HG03354 (cell line): Measurements from ENCODE around the gene GPR55.

ENCODE experiments used
- ATAC-seq: cut with Tn5 transposase; IDR thresholded peaks from one replicate; pipeline ENCODE4 v1.9.1; 2021; ENCODE audit warnings: mild to moderate bottlenecking; ENCODE audit not compliant: unreplicated experiment, poor library complexity, severe bottlenecking

GPR55 gene

DNA sequence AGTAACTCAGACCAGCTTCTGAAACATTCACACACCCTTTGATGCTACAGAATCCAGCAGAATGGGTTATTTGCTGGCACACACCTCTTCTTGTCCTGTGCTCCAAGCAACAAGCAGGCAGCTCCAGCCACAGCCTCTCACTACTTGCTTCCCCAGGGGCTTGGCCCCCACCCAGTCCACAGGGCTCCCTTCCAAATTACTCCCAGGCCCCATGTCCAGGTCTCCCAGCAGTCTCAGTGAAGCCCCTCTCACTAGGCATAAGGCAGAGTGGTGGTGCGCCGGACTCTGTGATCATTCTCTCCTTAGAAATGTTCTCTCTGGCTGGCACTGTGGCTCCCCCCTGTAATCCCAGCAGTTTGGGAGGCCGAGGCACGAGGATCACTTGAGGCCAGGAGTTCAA is 34.4 kb downstream of the GPR55 start:
- ATAC-seq: no peak

DNA sequence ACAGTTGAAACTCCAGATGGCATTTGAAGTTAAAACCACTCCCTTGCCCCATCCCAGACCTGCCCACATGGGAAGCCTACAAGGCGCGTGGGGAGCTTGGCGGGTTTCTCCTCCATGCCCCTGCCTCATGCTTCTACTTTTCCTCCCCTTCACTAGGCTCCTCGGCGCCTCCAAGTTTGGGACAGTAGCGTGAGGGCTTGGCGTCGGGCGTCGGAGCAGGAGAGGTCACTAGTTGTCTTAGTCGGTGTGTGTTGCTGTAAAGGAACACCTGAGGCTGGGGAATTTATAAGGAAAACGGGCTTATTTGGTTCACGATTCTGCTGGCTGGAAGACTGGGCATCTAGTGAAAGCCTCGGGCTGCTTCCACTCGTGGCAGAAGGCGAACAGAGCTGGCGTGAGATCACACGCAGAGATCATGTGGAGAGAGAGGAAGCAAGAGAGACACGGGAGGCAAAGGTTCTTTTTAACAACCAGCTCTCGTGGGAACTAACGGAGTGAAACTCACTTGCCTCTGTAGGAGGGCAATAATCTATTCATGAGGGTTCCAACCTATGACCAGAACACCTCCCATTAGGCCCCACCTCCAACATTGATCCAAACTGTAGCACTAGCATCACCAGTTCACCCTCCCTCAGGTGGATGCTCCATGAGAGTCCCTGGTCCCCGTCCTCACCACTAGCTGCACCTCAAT is 35.0 kb downstream of the GPR55 start:
- ATAC-seq: no peak

DNA sequence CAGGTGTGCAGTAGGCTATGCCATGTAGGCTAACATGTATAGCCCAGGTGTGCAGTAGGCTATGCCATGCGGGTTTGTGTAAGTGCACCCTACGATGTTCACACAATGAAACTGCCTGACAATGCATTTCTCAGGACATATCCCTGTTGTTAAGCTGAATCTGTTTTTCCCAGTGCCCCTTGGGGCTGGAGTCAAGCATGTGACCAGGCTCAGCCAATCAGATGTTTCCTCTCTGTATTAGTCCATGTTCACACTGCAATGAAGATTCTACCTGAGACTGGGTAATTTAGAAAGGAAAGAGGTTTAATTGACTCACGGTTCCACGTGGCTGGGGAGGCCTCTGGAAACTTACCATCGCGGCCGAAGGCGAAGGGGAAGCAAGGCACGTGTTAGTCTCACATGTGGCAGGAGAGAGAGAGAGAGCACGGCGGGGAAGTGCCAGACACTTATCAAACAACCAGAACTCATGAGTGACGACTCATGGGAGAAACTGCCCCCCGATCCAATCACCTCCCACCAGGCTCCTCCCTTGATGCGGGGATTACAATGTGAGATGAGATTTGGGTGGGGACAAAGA is 36.1 kb downstream of the GPR55 start:
- ATAC-seq: no peak

DNA sequence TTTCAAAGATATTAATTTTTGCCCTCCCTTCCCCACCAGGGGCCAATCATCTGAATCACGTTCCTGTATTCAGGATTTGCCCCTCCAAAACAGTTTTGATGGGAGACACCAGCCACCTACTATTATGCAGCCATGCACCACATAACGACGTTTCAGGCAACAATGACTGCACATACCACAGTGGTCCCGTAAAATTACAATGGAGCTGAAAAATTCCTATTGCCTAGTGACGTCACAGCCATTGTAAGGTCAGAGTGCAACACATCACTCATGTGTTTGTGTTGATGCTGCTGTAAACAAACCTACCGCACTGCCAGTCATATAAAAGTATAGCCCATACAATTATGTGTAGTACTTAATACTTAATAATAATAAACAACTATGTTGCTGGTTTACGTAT is 37.7 kb downstream of the GPR55 start:
- no peak for ATAC-seq

DNA sequence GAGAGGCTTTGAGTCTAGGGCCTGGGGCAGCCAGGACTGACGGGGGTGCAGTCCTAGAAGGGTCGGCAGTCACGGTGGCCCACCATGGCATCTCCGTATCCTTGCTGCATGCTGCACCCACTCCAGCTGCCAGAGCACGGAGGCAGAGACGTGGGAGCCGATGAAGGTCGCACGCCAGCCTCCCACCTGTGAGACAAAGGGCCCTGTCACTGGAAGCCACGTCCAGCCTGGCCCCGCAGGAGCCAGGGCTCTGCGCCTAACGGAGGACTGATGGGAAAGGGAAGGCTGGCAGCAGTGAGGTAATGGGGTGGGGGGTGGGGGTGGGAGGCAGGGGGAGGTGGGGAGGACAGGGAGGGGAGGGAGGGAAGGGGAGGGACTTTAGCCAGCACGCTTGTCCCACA is 38.4 kb downstream of the GPR55 start:
- ATAC-seq: no peak

DNA sequence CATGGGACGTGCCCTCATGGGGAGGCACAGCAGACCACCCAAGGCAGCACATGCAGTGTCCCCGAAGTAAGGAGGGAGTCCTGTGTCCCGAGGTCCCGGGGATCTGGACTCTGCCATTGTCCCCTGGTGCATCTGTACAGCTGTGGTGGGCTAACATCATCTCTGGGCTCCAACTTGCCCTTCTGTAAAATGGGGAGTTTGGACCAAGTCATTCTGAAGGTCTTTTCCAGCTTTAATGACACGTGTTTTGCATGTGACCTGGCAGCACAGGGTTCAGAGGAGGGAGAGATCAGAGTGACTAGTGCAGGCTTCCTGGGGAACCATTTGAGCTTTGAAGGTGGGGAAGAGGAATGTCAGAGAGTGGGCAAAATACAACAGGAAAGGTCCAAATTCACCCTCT is 38.8 kb downstream of the GPR55 start:
- no peak for ATAC-seq

DNA sequence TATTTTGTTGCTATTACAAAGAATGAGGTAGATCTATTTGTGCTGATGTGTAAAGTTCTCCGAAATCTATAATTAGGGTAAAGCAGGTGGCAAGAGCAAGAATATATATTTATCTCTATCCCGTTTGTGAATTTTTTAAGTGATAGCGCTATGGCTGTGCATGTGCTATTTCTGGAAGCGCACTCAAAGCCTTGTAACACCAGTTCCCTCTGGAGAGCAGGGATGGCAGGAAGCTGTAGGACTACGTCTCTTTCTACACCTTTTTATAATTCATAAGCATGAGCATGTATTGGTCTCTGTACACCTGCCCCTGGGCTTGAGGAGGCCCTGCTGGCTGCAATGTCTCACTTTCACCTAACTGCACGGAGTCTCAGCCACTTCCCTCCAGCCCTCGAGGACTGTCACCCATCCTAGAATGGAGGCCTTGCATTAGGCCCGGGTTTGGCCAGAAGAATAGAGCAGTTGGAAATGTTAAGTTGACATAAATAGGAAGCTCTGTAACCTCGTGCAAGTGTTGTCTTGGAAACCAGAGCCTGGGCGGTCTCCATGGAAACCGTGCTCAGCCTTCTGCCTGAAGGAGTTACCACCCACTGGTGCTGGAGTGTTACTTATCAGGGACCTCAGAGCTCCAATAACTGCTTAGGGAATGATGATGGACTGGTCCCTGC is 39.4 kb downstream of the GPR55 start:
- peak; percentile 61 for ATAC-seq

DNA sequence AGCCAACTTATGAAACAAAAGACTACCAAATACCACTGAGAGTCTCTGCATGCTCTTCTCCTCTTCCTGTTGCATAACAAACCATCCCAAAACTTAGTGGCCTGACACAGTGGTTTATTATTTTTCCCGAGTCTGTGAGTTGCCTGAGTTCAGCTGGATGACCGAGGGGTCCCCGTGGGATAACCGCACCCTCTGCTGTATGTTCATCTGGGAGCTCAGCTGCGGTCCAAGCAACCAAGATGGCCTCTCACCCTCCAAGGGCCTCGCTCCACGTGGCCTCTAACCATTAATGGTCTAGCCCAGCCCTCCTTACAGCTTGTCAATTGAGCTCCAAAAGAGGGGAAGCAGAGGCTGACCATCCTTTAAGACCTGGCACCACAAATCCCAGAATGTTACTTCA is 43.2 kb downstream of the GPR55 start:
- ATAC-seq: no peak

DNA sequence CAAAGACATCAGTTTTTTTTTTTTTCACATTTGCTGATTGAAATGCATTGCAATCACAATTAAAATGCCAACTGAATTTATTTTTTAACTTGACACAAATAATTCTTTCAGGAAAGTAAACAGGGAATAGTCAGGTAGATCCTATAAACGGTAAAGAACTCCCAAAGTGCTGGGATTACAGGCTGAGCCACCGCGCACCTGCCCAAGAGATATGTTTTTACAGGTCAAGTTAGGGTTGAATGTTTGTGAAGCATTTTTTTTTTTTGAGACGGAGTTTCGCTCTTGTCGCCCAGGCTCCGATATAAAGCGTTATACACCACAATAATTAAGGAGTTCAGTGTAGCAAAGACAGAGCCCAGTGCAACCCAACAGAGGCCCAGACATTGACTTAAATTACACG is 45.2 kb downstream of the GPR55 start:
- no peak for ATAC-seq

DNA sequence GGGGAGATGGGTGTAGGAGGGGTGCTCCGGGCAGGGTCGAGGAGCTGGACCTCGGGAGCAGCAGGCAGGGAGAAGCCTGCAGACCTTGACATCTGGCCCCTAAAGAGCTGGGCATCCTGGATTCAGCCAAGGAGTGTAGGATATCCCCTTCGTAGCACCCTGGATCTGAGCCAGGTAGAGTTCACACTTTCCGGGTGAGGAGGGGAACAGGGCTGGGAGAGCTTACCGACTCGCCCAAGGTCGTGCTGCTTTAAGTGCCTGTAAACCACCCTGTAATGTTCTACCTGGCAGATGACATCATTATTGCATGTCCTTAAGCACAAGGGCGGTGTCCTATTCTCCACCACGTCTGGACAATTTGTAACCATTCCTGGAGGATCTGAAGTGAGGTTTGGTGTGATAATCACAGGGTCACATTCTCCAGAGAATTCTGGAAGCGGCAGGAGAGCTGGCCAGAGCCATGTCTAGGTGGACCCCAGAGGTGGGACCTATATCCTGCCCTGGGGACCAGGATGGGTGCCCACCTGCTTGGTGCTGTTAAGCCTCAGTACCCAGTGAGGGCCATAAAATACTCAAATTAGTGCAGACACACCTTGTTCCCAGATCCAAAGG is 45.7 kb downstream of the GPR55 start:
- ATAC-seq: no peak

DNA sequence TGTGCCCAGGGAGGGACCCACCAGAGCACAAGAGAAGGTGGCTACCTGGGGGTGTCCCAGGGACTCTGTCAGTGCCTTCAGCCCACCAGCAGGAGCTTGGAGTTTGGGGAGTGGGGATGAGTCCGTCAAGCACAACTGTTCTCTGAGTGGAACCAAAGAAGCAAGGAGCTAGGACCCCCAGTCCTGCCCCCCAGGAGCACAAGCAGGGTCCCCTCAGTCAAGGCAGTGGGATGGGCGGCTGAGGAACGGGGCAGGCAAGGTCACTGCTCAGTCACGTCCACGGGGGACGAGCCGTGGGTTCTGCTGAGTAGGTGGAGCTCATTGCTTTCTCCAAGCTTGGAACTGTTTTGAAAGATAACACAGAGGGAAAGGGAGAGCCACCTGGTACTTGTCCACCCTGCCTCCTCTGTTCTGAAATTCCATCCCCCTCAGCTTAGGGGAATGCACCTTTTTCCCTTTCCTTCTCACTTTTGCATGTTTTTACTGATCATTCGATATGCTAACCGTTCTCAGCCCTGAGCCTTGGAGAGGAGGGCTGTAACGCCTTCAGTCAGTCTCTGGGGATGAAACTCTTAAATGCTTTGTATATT is 46.3 kb downstream of the GPR55 start:
- ATAC-seq: no peak

DNA sequence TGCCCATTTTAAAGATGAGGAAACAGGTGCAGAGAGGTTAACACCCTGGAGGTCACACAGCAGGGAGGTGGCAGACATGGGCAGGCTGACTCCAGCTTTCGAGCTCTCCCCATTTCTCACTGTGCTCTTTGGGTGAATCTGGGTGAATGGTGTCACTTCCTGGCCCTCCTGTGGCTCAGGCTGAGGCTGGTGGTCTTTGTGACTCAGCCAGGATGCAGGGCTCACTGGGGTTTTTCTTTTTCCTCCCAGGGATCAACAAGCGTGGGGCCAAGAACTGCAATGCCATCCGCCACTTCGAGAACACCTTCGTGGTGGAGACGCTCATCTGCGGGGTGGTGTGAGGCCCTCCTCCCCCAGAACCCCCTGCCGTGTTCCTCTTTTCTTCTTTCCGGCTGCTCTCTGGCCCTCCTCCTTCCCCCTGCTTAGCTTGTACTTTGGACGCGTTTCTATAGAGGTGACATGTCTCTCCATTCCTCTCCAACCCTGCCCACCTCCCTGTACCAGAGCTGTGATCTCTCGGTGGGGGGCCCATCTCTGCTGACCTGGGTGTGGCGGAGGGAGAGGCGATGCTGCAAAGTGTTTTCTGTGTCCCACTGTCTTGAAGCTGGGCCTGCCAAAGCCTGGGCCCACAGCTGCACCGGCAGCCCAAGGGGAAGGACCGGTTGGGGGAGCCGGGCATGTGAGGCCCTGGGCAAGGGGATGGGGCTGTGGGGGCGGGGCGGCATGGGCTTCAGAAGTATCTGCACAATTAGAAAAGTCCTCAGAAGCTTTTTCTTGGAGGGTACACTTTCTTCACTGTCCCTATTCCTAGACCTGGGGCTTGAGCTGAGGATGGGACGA is 47.1 kb downstream of the GPR55 start:
- no peak for ATAC-seq

DNA sequence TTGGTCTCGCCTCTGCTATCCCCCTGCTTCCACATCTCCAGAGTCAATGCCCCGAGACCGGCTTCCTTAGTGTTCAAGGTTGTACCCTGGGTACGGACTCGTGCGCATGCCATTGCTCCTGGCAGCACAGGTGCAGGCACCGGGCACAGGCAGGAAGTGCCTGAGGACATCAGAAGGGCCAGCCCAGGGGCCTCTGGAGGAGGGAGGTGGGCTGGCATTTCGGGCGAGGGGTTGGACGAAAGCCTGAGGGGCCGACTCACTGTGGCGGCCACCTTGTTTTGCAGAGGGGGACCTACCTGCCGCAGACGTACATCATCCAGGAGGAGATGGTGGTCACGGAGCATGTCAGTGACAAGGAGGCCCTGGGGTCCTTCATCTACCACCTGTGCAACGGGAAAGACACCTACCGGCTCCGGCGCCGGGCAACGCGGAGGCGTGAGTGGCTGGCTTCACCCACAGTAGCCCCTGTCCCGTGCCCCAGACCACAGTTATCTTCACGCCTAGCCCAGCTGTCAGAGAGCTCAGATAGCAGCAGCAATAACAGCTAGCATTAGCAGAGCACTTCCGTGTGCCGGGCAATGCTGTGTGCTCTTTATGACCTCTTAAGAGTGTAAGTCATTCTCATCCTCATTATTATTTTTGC is 47.8 kb downstream of the GPR55 start:
- ATAC-seq: no peak

DNA sequence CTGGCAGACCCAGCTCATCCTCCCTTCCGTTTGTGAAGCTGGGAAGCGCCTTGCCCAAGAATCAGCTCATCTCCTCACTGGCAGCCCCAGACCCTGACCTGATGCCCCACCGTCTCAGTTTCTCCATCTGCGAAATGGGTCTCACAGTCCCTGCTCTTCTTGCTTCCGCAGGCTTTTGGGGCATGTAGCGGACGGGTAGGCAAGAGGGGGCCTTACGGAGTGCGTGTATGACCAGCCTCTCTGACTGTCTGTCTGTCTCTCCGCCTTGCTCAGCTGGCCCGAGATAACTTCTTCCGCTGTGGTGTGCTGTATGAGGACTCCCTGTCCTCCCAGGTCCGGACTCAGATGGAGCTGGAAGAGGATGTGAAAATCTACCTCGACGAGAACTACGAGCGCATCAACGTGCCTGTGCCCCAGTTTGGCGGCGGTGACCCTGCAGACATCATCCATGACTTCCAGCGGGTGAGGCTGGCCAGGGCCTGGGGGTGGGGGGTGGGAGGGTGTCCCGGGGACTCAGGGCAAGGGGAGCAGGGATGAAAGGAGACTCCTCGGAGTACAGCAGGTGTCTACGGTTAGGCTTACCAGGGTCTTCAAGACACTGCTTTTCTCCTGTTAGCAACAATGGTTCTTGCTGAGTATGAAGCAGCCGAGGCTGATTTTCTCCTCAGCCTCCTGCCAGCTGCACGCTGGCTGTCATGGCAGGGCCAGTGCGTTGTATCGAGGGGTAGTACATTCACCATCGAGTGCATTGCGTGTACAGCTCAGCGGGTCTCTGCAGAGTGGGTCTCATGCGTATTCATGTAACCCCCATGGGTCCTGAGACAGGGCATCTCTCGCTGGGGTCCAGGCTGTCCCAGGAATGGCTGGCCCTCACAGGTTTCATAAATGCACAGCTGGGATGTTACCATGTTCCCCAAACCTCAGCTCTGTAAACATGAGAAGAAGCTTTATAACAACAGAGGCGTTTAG is 49.4 kb downstream of the GPR55 start:
- ATAC-seq: no peak

DNA sequence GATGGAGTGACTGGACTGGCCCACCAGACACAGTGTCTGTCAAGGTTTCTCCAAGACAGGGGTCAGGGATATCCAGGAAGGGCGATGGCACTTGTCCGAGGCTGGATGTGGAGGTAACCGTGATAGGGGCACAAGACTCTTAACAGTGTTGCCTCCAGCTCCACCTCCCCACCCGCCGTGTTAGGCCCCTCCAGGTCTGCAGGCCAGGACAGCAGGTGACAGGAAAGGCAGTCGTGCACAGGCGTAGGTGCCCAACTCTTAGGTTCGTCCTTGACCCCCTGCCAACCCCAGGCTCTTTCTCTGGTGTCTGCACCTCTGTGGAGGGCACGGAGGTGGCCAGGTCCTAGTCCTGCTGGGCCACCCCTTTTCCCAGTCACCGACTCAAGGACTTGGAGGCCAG is 50.2 kb downstream of the GPR55 start:
- no peak for ATAC-seq

DNA sequence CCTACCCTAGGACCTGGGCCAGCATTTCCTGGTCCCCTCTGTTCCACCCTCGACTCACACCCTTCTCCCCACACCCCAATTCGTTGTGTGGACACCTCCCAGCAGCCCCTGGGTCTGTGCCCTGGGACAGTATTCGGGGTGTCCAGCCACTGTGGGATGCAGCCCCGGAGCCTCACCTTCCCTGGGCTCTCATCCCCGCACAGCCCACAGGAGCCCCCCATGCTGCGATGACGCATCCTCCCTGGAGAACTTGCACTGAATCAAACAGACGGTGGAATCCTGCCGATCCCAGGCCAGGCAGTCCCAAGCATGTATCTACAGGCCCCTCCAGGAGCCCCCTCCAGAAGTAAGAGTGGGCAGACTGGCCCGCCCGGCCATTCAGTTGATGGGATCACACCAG is 50.6 kb downstream of the GPR55 start:
- no peak for ATAC-seq

DNA sequence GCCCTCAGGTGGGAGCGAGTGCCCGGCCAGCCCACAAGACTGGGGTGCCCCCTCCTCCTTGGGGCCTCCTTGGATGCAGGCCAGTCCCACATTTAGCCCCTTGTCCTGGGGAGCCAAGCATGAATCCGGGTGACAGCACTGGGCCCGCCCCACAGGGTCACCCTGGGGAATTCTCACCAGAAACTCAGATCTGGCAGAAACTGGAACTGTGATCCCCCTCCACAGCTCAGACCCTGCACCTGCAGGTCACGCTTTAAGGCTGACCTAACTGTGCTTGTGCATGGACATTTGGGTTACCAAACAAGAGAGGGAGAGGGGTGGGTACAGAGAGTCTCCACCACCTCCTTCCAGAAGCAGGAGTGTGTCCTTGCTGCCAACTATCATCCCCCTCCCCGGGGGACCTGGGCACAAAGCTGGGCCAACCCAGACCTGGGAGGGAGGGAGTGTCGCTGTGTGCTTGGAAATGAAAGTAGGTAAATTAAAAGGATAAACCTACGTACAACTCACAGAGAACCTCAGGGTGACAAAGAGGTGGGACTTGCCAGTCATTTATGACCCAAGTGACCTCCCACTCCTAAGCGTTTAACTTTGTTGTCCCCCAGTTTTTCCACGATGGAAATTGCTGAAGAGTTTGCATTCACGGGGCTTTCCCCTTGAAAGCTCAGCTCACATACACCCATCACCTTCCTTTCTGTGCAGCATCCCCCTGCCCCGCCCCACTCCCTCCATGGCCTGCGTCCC is 51.2 kb downstream of the GPR55 start:
- peak; percentile 74 for ATAC-seq
